Kidney tubule cell (primary cell): ENCODE data around the gene HLA-DMB.

Experiments used
- DNase-seq: peaks from one replicate; pipeline ENCODE4 v3.0.0-alpha.2; 2018; ENCODE audit warnings: low spot score

HLA-DMB gene

GRCh38 chr6:32940656-32941213, at the start of gene HLA-DMB:
Gene HLA-DMB (minus strand): TSS chr6:32941028. CDS start chr6:32940807, 221 bp downstream.
- peak; percentile 81 for DNase-seq

GRCh38 chr6:32989368-32989767, 48.5 kb upstream of the HLA-DMB start:
- DNase-seq, result no peak

GRCh38 chr6:32984622-32985389, 44.0 kb upstream of the HLA-DMB start:
- peak; percentile 83 for DNase-seq

DNA sequence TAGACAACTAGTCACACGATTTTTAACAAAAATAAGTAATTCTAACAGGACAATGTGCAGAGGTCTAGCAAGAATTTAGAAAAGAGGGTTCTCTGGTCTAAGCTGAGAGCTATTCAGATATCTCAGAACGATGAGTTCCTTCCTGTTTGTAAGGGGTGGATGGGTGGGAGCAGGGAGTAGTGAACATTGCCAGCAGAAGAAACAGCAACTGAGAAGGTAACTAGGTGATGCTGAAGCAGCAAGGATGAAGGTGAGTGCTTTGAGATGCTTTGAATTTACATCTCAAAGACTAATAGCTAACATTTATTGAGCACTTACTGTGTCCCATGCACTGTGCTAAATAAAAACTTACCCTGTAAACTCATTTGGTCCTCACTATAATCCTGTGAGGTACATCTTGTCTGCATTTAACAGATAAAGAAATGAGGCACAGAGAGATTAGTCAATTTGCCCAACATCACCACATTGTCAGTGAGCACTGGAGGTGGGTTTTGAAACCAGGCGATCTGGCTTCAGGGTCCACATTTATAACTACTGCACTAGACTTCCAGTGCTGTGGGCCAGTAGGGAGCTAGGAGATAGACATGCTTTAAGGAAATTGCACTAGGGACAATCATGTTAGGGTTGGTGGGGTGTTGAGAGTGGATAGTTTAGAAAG, 43.3 kb upstream of the HLA-DMB start:
- DNase-seq, result no peak

GRCh38 chr6:32983493-32983848, 42.6 kb upstream of the HLA-DMB start:
- DNase-seq, result no peak

GRCh38 chr6:32982702-32983492, 42.1 kb upstream of the HLA-DMB start:
- no peak for DNase-seq

GRCh38 chr6:32982084-32982701, 41.4 kb upstream of the HLA-DMB start:
- DNase-seq, result no peak

- DNase-seq, result peak; percentile 44
Observed at GRCh38 chr6:32980488-32981038, 39.7 kb upstream of the HLA-DMB start.

DNA sequence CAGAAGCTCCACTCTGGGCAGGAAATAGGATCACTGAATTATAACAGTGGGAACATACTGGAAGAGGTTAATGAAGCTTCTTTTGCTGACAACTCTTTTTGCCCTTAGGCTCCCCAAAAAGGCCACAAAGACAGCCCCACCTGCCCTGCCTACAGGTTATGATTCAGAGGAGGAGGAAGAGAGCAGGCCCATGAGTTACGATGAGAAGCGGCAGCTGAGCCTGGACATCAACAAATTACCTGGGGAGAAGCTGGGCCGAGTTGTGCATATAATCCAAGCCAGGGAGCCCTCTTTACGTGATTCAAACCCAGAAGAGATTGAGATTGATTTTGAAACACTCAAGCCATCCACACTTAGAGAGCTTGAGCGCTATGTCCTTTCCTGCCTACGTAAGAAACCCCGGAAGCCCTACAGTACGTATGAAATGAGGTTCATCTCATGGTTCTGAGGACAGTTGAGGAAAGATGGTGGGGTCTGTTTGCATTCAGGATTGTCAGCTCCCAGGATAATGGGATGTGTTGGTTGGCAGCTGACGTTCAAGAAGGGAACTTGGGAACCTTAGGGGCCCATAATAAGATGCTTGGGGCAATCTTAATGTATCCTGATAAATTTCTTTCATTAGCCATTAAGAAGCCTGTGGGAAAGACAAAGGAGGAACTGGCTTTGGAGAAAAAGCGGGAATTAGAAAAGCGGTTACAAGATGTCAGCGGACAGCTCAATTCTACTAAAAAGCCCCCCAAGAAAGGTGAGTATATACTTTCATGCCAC, 39.1 kb upstream of the HLA-DMB start:
- no peak for DNase-seq

GRCh38 chr6:32977953-32978324, 37.1 kb upstream of the HLA-DMB start:
- no peak for DNase-seq

DNA sequence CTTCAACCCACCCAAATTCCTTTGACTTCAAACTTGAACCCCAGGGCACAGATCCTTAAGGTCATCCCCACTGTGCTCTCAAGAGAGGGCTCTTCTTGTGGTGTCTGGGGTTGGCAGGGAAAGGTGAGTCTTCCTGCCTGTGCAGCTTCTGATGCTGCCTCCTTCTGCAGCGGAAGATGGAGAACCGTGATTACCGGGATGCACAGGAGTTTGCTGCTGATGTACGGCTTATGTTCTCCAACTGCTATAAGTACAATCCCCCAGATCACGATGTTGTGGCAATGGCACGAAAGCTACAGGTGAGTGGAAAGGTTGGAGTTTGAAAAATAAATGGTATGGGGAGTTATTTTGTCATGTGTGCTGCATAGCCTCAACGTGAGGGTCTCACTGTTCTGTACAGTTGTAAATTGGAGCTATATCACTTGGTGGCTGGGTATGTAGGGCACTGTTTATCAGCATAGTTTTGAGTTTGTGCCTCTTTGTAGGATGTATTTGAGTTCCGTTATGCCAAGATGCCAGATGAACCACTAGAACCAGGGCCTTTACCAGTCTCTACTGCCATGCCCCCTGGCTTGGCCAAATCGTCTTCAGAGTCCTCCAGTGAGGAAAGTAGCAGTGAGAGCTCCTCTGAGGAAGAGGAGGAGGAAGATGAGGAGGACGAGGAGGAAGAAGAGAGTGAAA, 36.6 kb upstream of the HLA-DMB start:
- DNase-seq, result no peak

DNA sequence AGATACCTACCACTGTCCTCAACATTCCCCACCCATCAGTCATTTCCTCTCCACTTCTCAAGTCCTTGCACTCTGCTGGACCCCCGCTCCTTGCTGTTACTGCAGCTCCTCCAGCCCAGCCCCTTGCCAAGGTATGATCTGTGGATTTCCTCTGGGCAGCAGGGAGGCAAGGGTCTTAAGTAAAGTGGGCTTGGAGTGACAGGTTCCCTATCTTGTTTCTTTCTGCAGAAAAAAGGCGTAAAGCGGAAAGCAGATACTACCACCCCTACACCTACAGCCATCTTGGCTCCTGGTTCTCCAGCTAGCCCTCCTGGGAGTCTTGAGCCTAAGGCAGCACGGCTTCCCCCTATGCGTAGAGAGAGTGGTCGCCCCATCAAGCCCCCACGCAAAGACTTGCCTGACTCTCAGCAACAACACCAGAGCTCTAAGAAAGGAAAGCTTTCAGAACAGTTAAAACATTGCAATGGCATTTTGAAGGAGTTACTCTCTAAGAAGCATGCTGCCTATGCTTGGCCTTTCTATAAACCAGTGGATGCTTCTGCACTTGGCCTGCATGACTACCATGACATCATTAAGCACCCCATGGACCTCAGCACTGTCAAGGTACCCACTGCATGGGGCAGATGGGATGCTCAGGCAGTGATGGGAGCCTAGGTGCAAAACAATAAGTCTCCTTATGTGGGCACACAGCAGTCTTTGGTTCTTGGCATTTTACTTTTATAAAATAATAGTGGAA, 35.7 kb upstream of the HLA-DMB start:
- peak; percentile 29 for DNase-seq

DNA sequence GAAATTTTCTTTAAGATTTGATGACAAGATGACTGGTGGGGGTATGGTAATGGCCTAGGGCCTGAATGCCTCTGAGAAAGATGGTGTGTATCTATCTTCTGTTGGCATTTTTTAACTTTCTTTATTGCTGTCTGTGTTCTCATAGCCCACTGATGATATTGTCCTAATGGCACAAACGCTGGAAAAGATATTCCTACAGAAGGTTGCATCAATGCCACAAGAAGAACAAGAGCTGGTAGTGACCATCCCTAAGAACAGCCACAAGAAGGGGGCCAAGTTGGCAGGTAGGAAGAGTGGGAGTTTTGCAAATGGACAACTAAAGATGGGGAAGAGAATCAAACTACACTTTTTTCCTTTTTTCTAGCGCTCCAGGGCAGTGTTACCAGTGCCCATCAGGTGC, 35.1 kb upstream of the HLA-DMB start:
- DNase-seq, result no peak

- DNase-seq, result no peak
Observed at GRCh38 chr6:32974541-32975308, 33.9 kb upstream of the HLA-DMB start.

DNA sequence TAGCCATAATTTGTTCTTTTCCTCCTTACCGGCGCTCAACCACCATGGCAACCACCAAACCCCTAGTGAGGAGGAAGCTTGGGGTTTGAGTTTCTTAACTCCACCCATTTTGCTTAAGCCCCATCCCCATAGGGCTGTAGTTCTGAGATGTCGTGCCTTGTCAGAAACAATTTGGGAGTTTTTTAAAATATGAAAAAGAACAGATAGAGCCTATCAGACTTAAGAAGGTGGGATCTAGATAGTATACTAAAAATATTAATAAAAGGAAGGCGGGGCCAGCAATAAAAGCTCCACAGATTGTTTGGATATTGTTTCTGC, 33.1 kb upstream of the HLA-DMB start:
- peak; percentile 51 for DNase-seq

- DNase-seq, result peak; percentile 57
Observed at GRCh38 chr6:32973144-32974015, 32.6 kb upstream of the HLA-DMB start.

DNA sequence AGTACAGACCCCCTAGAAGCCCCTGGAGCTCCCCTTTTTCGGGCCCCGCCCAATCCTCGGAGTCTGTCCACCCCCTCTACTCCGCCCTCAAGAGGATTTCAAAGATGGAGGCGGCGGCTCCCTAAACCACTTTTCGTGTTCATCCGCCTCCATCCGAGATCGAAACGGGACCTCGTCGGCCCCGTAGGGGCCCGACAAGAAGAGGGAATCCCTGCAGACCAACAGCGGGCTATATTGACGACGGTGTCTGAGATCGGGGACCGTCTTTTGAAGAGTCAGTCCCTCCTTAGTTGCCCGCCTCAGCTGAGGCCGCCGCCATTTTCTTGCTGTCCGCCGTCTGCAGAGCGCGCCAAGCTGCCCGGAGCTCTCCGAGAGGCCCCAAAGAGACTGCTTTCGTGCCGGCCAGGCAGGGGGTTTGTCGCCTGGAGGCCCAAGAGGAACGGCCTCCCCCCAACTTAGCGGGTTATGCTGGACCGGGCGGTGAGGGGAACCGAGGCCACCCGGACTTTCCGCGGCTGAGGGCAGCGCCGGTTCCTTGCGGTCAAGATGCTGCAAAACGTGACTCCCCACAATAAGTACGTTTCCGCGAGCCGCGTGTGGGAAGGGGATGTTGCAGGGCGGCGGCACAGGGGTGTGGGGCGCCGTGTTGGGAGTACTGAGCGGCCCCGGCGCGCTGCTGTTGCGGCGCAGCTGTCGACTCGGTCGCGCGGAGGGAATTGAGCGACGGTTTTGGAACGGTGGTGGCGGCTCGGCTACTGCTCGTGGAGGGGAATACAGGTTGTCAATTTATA, 31.7 kb upstream of the HLA-DMB start:
- DNase-seq, result peak; percentile 27
